ENCODE data around the gene OR10Z1.

DNA sequence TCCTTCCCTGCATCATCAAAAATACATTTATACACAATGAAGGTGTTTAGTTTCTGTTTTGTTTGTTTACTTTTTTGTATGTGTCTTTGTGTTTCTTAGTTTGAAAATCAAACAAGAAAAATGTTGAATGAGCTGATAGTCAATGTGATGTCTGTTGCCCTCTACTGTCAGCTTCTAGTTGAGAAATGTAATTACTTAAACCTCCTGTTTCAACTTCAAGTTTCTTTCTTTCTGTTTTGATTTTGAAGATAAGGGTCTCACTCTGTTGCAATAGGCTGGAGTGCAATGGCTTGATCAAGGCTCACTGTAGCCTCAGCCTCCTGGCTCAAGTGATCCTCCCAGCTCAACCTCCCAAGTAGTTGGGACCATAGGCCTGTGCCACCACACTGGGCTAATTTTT lies 44.0 kb downstream of the OR10Z1 start:
- TF ChIP-seq GATA2 (IDR thresholded peaks at IDR 0.05; ENCODE audit: low read depth, low read length) (no peak), GATA3 (IDR thresholded peaks at IDR 0.05; ENCODE audit: low read depth, low read length) (no peak)

Data from SH-SY5Y (cell line).